A375 (cell line): Measurements from ENCODE around the gene CEP89. TPM values are rescaled to one million over a fixed set of nuclear protein-coding genes. Genes with fewer than 3 reads are reported as not detected.

Experiments
- small RNA-seq: library from RNA; depleted of rRNA; stranded (forward); fragments of <200 nt; gene quantifications from one replicate; pipeline ENCODE3, GENCODE V24; 2014
- total RNA-seq: library from RNA; depleted of rRNA; stranded (reverse); fragments of >200 nt; shearing (Covaris generic); gene quantifications from 2 replicates; pipeline ENCODE4 v1.2.3, GENCODE V29; 2014; rRNA removed

CEP89 gene
- 12.4 and 12.8 TPM in 2 replicates for total RNA-seq

GRCh38 chr19:32971715-32972540 is at the start of gene CEP89, which contains the start of gene FAAP24:
TSS of gene CEP89 (minus strand) at chr19:32971958. CDS start at chr19:32971874, 84 bp downstream.
TSS of gene FAAP24 (plus strand) at chr19:32972242. CDS start at chr19:32973197, 955 bp downstream.

GRCh38 chr19:32869369-32869965 is 102.3 kb downstream of the CEP89 start, which contains the start of gene SLC7A9:
TSS of gene SLC7A9 (minus strand) at chr19:32869767. CDS start at chr19:32868534, 1,233 bp downstream.

Small RNAs within 50 kb of the gene (small RNA-seq; reads per million reads assigned to genes)
- gene RN7SKP22: not detected

Other genes with a start within 250 kb of the CEP89 start
- not detected in 2 replicates for gene SLC7A9, start 102.2 kb downstream of the CEP89 start, total RNA-seq
- gene FAAP24, start 284 bp upstream of the CEP89 start, total RNA-seq: 5.0 and 5.7 TPM in 2 replicates
- gene RHPN2, start 92.9 kb upstream of the CEP89 start, total RNA-seq: 13.7 and 14.8 TPM in 2 replicates
- 5.3 and 8.0 TPM in 2 replicates for gene GPATCH1, start 109.2 kb upstream of the CEP89 start, total RNA-seq
- gene WDR88, start 160.2 kb upstream of the CEP89 start, total RNA-seq: not detected in 2 replicates
- gene LRP3, start 222.4 kb upstream of the CEP89 start, total RNA-seq: 2.6 TPM in 2 replicates